Neuronal stem cell (in vitro differentiated cells): ENCODE measurements around the gene SPOCK2.
A peak's percentile ranks its signal among the peaks of the same experiment; 100 is the strongest.

Source experiments
- DNase-seq: peaks from one replicate; pipeline ENCODE4 v3.0.0-alpha.2; 2013; ENCODE audit warnings: low spot score
- H2AFZ ChIP-seq: one replicate; pipeline ENCODE4 v1.6.1; 2013; ENCODE audit warnings: mild to moderate bottlenecking, low read length, inconsistent platforms
- H2AK5ac ChIP-seq: 2 replicates; pipeline ENCODE4 v1.6.1; 2013; ENCODE audit warnings: low read depth, mild to moderate bottlenecking, inconsistent platforms, low read length, moderate library complexity, mixed read lengths
- H2BK120ac ChIP-seq: 2 replicates; pipeline ENCODE4 v1.6.1; 2013; ENCODE audit warnings: low read depth, mild to moderate bottlenecking, inconsistent platforms, low read length, moderate library complexity, mixed read lengths
- H2BK12ac ChIP-seq: one replicate; pipeline ENCODE4 v1.6.1; 2013; ENCODE audit warnings: low read length, inconsistent platforms
- H2BK15ac ChIP-seq: 2 replicates; pipeline ENCODE4 v1.6.1; 2013; ENCODE audit warnings: mild to moderate bottlenecking, low read length, inconsistent platforms, mixed read lengths
- H2BK5ac ChIP-seq: one replicate; pipeline ENCODE4 v1.6.1; 2013; ENCODE audit warnings: inconsistent platforms, mild to moderate bottlenecking, low read length, moderate library complexity
- H3K14ac ChIP-seq: one replicate; pipeline ENCODE4 v1.6.1; 2013; ENCODE audit warnings: low read length, inconsistent platforms
- H3K18ac ChIP-seq: 2 replicates; pipeline ENCODE4 v1.6.1; 2013; ENCODE audit warnings: low read length, inconsistent platforms
- H3K23ac ChIP-seq: 2 replicates; pipeline ENCODE4 v1.6.1; 2013; ENCODE audit warnings: low read depth, mild to moderate bottlenecking, mixed read lengths, low read length, inconsistent platforms; ENCODE audit not compliant: poor library complexity
- H3K27ac ChIP-seq: replicated peaks from 3 replicates; pipeline ENCODE4 v1.5.1; 2013; ENCODE audit warnings: low read length, inconsistent platforms
- H3K27me3 ChIP-seq, 3 experiments: 2 replicates each; pipeline ENCODE4 v1.6.1; 2013; ENCODE audit warnings: low read length in 3 of 3, mild to moderate bottlenecking in 2 of 3, inconsistent platforms in 1 of 3, low read depth in 1 of 3, mixed read lengths in 1 of 3, moderate library complexity in 1 of 3; ENCODE audit not compliant: control insufficient read depth in 3 of 3, insufficient read depth in 3 of 3
- H3K36me3 ChIP-seq, 2 donors: replicated peaks in 1 of 2; 2 replicates each; pipeline ENCODE4 v1.6.1; 2013; ENCODE audit warnings: low read length in 2 of 2; ENCODE audit not compliant: control insufficient read depth in 2 of 2, insufficient read depth in 2 of 2
- H3K4ac ChIP-seq: 2 replicates; pipeline ENCODE4 v1.6.1; 2013; ENCODE audit warnings: inconsistent platforms, mild to moderate bottlenecking, low read length, moderate library complexity
- H3K4me1 ChIP-seq, 2 donors: 1 replicate in 1 of 2; 2 replicates in 1 of 2; pipeline ENCODE4 v1.6.1; 2013; ENCODE audit warnings: low read length in 2 of 2, low read depth in 1 of 2; ENCODE audit not compliant: control insufficient read depth in 2 of 2, insufficient read depth in 1 of 2
- H3K4me2 ChIP-seq: one replicate; pipeline ENCODE4 v1.6.1; 2013; ENCODE audit warnings: mild to moderate bottlenecking, low read length, inconsistent platforms; ENCODE audit not compliant: insufficient read depth, poor library complexity, severe bottlenecking
- H3K4me3 ChIP-seq, 2 donors: 2 replicates each; pipeline ENCODE4 v1.5.1; 2013; ENCODE audit warnings: low read length in 2 of 2, mild to moderate bottlenecking in 2 of 2, inconsistent platforms in 1 of 2, moderate library complexity in 1 of 2
- H3K79me1 ChIP-seq: one replicate; pipeline ENCODE4 v1.6.1; 2013; ENCODE audit warnings: low read depth, mild to moderate bottlenecking, inconsistent platforms, low read length, moderate library complexity
- H3K9ac ChIP-seq: one replicate; pipeline ENCODE4 v1.6.1; 2013; ENCODE audit warnings: mild to moderate bottlenecking, low read depth, low read length, inconsistent platforms; ENCODE audit not compliant: poor library complexity
- H3K9me3 ChIP-seq, 2 donors: replicated peaks in 1 of 2; 2 replicates each; pipeline versions ENCODE3 to v1.6.1; 2013; ENCODE audit warnings: low read length in 2 of 2, mild to moderate bottlenecking in 2 of 2, inconsistent platforms in 1 of 2, low read depth in 1 of 2, mixed read lengths in 1 of 2, moderate library complexity in 1 of 2; ENCODE audit not compliant: control insufficient read depth in 2 of 2, insufficient read depth in 1 of 2
- H4K8ac ChIP-seq: one replicate; pipeline ENCODE4 v1.6.1; 2013; ENCODE audit warnings: low read depth, mild to moderate bottlenecking, inconsistent platforms, low read length, moderate library complexity
- H4K91ac ChIP-seq: one replicate; pipeline ENCODE4 v1.6.1; 2013; ENCODE audit warnings: low read length, low read depth, mild to moderate bottlenecking, inconsistent platforms; ENCODE audit not compliant: poor library complexity
- WGBS, 2 donors: extraction: QIAGEN DNeasy Blood & Tissue Kit; methylation state at CpG; one replicate each; pipeline ENCODE4 v1.1.7; 2013; ENCODE audit warnings: missing lambda C conversion rate in 2 of 2, mixed read lengths in 1 of 2; ENCODE audit not compliant: insufficient read length in 2 of 2, insufficient replicate concordance in 1 of 2; ENCODE audit errors: extremely low coverage in 2 of 2; 5-methylcytosine and 5-hydroxymethylcytosine counted together

Gene SPOCK2

DNA sequence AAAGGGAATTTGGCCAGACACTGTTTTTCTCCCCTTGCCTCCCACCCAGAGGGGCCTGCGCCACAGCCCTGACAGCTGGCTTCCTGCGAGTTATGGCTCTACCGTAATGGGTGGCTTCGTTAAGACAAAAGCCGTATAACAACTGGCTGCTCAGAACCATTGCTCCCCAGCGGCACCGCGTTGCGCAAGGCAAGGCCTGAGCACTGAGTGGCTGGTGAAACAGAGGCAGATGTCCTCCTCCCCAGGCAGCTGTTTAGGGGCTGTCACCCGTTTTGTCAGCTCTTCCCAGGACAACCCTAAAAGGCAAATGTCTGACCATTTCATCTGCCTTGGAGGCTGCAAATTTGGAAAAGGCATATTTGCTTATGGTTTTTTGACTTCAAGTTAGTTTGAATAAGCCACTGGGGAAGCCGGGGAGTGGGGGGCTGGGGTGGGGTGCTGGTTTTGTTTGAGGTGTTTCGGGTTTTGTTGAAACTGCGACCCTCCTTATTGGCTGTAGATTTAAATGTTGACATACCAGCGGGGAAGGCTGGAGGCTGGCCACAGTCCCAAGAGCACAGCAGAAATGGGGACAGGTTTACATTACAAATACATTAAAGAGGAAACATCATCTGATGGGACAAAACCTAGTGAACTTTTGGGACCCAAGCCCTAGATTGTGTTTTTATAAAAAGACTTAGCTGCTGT lies 681 bp upstream of the SPOCK2 start:
- Histone ChIP-seq H3K14ac (no peak overlapping the region), H2AK5ac (no peak overlapping the region), H3K9me3 (no peaks in the 10 kb centered on the region), H4K91ac (no peak overlapping the region), H3K27me3 (peaks cover 19 to 56% (median 38%) of the 10 kb centered on the region in 3 experiments), H2BK120ac (no peak overlapping the region), H3K4me3 (peak overlapping the region; percentile 27 to 47), H3K36me3 (no peaks in the 10 kb centered on the region), H3K9ac (no peak overlapping the region), H2BK15ac (no peak overlapping the region), H4K8ac (no peak overlapping the region), H3K27ac (no peak overlapping the region), H2AFZ (peak overlapping the region; percentile 97), H2BK12ac (no peak overlapping the region), H3K79me1 (no peaks in the 10 kb centered on the region), H3K4ac (no peak overlapping the region), H3K23ac (no peak overlapping the region), H2BK5ac (no peak overlapping the region), H3K4me1 (peaks cover 10 to 24% of the 10 kb centered on the region in 2 donors), H3K18ac (no peak overlapping the region), H3K4me2 (peak overlapping the region; percentile 90)
- no CpG with 5 or more reads among the region's 14 CpGs for WGBS, 2 donors
- DNase-seq, result no peak

DNA sequence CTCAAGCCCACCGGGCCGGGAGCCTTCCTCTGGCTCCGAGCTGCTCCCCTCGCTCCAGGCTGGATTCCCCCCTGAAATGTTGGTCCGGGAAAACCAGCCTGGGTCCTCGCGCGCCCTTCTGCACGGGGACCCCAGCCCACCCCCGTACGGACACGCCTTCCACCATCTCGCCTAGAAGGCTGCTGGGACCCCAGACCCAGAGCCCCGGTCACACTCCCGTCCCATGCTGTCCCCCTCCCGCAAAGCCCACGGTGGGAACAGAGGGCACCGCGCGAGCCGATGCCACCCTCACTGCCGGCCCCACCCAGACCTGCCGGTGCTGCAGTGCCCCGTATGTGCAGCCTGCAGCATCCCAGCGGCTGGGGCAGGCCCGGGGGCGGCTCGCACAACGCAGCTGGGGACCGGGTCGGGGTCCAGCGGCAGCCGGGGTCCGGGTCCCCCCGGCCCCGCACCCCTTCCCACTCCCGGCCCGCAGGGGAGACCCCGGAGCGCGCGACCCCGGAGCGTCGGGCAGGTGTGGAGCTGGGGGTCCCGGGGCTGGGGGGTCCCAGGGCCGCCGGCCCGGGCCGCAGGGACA lies 871 bp downstream of the SPOCK2 start:
- Histone ChIP-seq H3K4ac (no peak overlapping the region), H3K27me3 (peaks cover 19 to 58% (median 38%) of the 10 kb centered on the region in 3 experiments), H3K23ac (peak overlapping the region; percentile 34), H3K18ac (peak overlapping the region; percentile 85), H3K4me3 (peak overlapping the region; percentile 47 to 74), H2BK5ac (peak overlapping the region; percentile 40), H2AFZ (peak overlapping the region; percentile 97), H3K36me3 (no peaks in the 10 kb centered on the region), H4K91ac (no peak overlapping the region), H4K8ac (no peak overlapping the region), H3K9me3 (no peaks in the 10 kb centered on the region), H2BK12ac (no peak overlapping the region), H3K4me1 (peaks cover 10 to 24% of the 10 kb centered on the region in 2 donors), H3K9ac (peak overlapping the region; percentile 76), H2BK15ac (peak overlapping the region; percentile 56), H2AK5ac (no peak overlapping the region), H3K27ac (no peak overlapping the region), H2BK120ac (no peak overlapping the region), H3K14ac (peak overlapping the region; percentile 57), H3K79me1 (no peaks in the 10 kb centered on the region), H3K4me2 (peak overlapping the region; percentile 90)
- no peak for DNase-seq
- WGBS, 2 donors, result no CpG with 5 or more reads among the region's 50 CpGs

DNA sequence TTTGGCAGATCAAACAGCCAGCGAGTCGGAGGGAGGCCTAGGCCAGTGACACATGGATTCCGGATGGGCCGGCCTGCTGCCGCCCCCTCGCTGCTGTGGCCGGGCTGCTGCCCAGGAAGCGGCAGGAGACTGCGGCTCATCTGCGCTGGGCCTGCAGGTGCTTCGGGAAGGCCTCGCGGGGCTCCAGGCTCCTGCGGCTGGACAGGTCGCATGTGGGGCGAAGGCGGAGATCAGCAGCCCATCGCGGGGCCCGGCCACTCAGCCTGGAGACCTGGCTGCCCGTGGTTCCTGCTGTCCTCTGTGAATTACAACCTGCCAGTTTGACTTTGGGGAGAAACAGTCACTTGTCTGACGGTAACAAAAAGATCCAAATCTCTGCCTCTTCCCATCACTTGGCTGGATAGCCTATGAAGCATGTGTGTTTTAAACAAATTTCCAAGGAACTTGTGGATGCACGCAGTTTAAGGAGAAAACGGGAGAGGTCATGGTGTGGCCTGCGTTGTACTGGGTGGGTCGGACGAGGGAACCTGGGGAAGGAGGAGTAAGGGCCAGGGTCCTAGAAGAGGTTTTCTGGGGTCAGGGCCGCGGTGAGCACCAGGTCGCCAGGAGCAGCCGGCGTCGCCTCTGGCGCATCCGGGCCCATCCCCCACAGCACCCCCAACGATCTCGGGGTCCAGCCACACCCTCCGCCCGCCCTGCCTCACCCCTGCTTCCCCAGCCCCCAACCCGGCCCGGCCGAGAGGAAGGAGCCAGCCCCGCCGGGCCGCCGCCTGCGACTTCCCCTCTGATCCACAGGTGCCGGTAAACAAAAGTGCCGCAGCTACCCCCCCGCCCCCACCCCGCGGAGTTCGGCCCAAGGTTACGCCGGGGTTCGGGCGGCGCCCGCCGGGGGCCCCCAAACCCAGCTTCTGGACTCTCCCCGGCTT lies 1.6 kb downstream of the SPOCK2 start:
- no peaks in the 10 kb centered on the region for H3K36me3 ChIP-seq
- H3K14ac ChIP-seq, result no peak overlapping the region
- H2BK5ac ChIP-seq, result peak overlapping the region; percentile 40
- WGBS, 2 donors, result no CpG with 5 or more reads among the region's 61 CpGs
- H2BK12ac ChIP-seq, result no peak overlapping the region
- no peaks in the 10 kb centered on the region for H3K79me1 ChIP-seq
- H2BK120ac ChIP-seq, result no peak overlapping the region
- no peak overlapping the region for H2AK5ac ChIP-seq
- H4K8ac ChIP-seq, result no peak overlapping the region
- peak overlapping the region; percentile 85 for H3K18ac ChIP-seq
- H3K4me3 ChIP-seq, result peak overlapping the region in 1 of 2 donors; percentile 28
- no peak overlapping the region for H3K4ac ChIP-seq
- H3K4me1 ChIP-seq, result peaks cover 10 to 24% of the 10 kb centered on the region in 2 donors
- no peaks in the 10 kb centered on the region for H3K9me3 ChIP-seq
- H3K27ac ChIP-seq, result no peak overlapping the region
- peak; percentile 24 for DNase-seq
- H4K91ac ChIP-seq, result no peak overlapping the region
- H2AFZ ChIP-seq, result peak overlapping the region; percentile 97
- no peak overlapping the region for H3K23ac ChIP-seq
- H3K9ac ChIP-seq, result peak overlapping the region; percentile 61
- H3K27me3 ChIP-seq, result peaks cover 19 to 58% (median 38%) of the 10 kb centered on the region in 3 experiments
- peak overlapping the region; percentile 90 for H3K4me2 ChIP-seq
- peak overlapping the region; percentile 56 for H2BK15ac ChIP-seq
